Measurements from ENCODE around the gene LCN9.

DNA sequence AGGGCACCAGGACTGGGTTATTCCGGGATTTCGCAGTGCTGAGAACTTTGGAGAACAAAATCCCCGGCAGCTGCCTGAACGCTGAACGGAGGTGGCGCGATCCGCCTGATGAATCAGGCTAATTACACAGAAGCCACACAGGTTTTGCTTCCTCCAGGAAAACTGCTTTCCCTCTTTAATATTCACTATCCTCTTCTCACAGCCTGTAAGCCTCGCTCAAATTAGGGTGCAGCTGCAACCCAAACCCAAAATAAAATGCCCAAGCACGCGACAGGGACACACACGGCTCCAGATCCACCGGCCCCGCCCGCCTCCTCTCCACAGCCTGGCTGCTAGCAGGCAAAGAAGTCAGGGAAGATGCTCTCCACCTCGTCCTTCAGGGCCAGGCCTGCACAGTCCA is 30.2 kb downstream of the LCN9 start:
- TF ChIP-seq, protein P1, sequence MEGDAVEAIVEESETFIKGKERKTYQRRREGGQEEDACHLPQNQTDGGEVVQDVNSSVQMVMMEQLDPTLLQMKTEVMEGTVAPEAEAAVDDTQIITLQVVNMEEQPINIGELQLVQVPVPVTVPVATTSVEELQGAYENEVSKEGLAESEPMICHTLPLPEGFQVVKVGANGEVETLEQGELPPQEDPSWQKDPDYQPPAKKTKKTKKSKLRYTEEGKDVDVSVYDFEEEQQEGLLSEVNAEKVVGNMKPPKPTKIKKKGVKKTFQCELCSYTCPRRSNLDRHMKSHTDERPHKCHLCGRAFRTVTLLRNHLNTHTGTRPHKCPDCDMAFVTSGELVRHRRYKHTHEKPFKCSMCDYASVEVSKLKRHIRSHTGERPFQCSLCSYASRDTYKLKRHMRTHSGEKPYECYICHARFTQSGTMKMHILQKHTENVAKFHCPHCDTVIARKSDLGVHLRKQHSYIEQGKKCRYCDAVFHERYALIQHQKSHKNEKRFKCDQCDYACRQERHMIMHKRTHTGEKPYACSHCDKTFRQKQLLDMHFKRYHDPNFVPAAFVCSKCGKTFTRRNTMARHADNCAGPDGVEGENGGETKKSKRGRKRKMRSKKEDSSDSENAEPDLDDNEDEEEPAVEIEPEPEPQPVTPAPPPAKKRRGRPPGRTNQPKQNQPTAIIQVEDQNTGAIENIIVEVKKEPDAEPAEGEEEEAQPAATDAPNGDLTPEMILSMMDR (IDR thresholded peaks at IDR 0.05) = no peak
- TF ChIP-seq POLR2A (IDR thresholded peaks at IDR 0.05) = no peak

Data from thyroid gland (tissue), 4 donors.